Activated T-cell treated with anti-CD3 and anti-CD28 coated beads, Interleukin-2, amount 50 U/mL, for 4 hours (primary cell): ENCODE results near the gene RAD51B. TPM values are rescaled to one million over a fixed set of nuclear protein-coding genes. Genes with fewer than 3 reads are reported as not detected.

Experiments used
- ATAC-seq, 2 donors: fragments of 200-7000 bp; cut with Tn5 transposase; one replicate each; pipeline ENCODE4 v1.10.0; 2021
- DNase-seq: peaks from one replicate; pipeline ENCODE4 v3.0.0-alpha.2; 2020
- H3K27me3 Mint-ChIP-seq: one replicate; pipeline ENCODE4 v1.8.0; 2021; ENCODE audit warnings: low read depth, mixed read lengths
- H3K36me3 Mint-ChIP-seq: one replicate; pipeline ENCODE4 v1.8.0; 2022; ENCODE audit warnings: mixed read lengths; ENCODE audit not compliant: insufficient read depth
- H3K4me1 Mint-ChIP-seq: one replicate; pipeline ENCODE4 v1.8.0; 2021; ENCODE audit warnings: low read depth, mixed read lengths
- H3K4me3 Mint-ChIP-seq: one replicate; pipeline ENCODE4 v1.8.0; 2021; ENCODE audit warnings: mild to moderate bottlenecking, moderate library complexity, mixed read lengths
- H3K9me3 Mint-ChIP-seq: one replicate; pipeline ENCODE4 v1.8.0; 2021; ENCODE audit warnings: mixed read lengths
- total RNA-seq, 3 donors: library from RNA; stranded (reverse); gene quantifications; one replicate each; pipeline ENCODE4 v1.2.1, GENCODE V29; 2021

The RAD51B gene
- total RNA-seq, 3 donors from 2014 or later = 10.6 to 16.1 (median 14.2) TPM

DNA sequence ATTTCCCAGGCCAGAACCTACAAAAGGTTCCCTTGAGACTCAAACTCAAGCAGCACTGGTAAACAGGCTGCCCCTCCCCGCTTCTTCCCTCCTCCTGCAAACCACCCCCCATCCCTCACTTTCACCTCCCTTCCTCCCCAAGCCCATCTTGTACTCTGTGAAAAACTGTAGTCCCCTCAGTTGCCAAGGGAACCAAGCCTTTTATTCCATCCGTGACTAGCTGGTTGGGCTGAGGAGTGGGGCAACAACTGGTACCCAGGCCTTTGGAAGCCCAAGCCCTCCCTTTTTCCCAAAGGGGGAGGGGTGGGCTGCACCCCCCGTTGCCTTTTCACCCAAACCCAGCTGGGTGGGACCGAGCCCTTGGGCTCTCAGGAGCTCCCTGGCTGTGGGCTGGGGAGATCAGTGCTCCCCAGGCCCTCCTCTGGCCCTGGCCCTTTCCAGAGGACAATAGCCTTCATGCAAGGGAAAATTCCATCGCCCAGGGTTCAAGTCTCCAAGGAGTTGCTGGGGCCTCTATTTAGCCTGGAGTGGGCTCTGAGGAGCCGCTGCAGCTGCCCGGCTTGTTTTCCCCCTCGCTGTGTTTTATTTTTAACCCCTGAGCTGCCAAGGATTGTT, 911.3 kb downstream of the RAD51B start:
- no peak for ATAC-seq
- H3K27me3 Mint-ChIP-seq = no peaks in the 10 kb centered on the region
- no peak for DNase-seq
- no peaks in the 10 kb centered on the region for H3K36me3 Mint-ChIP-seq
- no peaks in the 10 kb centered on the region for H3K9me3 Mint-ChIP-seq
- no peak overlapping the region for H3K4me3 Mint-ChIP-seq
- peaks cover 39% of the 10 kb centered on the region for H3K4me1 Mint-ChIP-seq

GRCh38 chr14:68733086-68733914, 913.7 kb downstream of the RAD51B start:
- Mint-ChIP-seq H3K9me3 (no peaks in the 10 kb centered on the region), H3K4me3 (no peak overlapping the region), H3K36me3 (no peaks in the 10 kb centered on the region), H3K4me1 (peaks cover 39% of the 10 kb centered on the region), H3K27me3 (no peaks in the 10 kb centered on the region)
- ATAC-seq = peak; percentile 44 to 50
- DNase-seq = no peak

DNA sequence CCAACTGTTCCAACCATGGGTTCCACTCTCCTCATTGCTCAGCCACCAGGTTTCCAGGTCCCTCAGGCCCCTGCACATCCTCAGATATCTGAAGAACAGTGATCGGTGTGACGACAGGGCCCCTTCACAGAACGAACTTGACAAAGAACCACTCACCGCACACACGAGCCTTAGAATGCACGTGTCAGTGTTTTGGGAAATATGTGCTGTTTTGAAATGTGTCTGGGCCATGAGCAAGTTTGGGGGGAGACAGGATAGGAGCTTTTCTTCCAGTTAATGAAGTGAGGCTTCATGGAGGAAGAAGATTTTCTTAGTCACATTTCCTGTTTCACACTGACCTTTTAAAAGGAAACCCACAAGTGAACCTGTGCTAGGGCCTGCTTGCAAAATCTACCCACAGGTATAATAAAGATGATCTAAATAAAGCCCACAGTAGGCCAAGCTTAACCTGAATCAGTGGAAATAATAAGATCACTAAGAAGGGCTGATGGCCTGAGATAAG, 914.7 kb downstream of the RAD51B start:
- Mint-ChIP-seq H3K36me3 (no peaks in the 10 kb centered on the region), H3K9me3 (no peaks in the 10 kb centered on the region), H3K4me1 (peaks cover 42% of the 10 kb centered on the region), H3K27me3 (no peaks in the 10 kb centered on the region), H3K4me3 (no peak overlapping the region)
- ATAC-seq (peak; percentile 69 to 78), DNase-seq (peak; percentile 64)

GRCh38 chr14:68735856-68736255, 916.3 kb downstream of the RAD51B start:
- H3K4me1 Mint-ChIP-seq = peaks cover 41% of the 10 kb centered on the region
- H3K27me3 Mint-ChIP-seq = no peaks in the 10 kb centered on the region
- H3K4me3 Mint-ChIP-seq = no peak overlapping the region
- DNase-seq (no peak), ATAC-seq (no peak)
- H3K36me3 Mint-ChIP-seq = no peaks in the 10 kb centered on the region
- no peaks in the 10 kb centered on the region for H3K9me3 Mint-ChIP-seq

DNA sequence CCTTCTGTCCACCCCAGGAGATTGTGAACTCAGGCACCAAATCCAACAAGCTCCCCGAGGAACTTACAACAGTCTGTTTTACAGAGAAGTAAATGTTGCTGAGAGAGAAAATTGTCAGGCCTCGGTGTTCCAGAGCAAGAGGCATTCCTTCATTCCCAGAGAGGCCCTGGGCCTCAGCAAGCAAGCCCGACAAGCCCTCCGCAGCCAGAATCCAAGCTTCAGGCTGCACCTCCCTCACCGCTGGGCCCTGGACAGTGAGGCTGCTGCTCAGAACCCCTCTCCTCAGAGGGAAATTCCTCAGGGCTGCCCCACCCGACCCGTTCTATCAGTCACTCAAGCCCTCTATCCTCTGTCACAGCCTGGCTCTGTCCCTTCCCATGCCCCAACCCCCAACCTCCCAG, 916.9 kb downstream of the RAD51B start:
- no peak for DNase-seq
- no peak for ATAC-seq
- Mint-ChIP-seq H3K27me3 (no peaks in the 10 kb centered on the region), H3K9me3 (peaks cover 4% of the 10 kb centered on the region), H3K36me3 (no peaks in the 10 kb centered on the region), H3K4me1 (peaks cover 43% of the 10 kb centered on the region), H3K4me3 (no peak overlapping the region)

DNA sequence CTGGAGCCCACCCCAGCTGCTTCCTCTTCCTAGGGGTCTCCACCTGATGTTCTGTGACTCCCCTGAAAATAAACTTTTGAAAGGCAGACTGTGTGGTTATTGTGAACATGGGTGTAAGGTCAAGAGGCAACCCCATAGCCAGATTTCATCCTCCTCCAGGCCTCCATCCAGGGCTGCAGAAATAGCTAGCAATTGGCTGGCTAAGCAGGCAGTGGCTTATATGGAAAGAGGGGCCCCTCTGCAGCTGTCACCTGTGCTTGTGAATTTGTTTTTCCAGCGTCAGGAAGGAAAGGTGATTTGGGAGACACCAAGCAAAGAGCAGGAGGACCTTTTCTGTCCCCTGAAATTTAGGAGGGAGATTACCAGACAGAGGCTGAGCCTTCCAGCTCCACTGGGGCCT, 917.5 kb downstream of the RAD51B start:
- DNase-seq (no peak), ATAC-seq (no peak)
- peaks cover 4% of the 10 kb centered on the region for H3K9me3 Mint-ChIP-seq
- H3K4me3 Mint-ChIP-seq = no peak overlapping the region
- H3K36me3 Mint-ChIP-seq = no peaks in the 10 kb centered on the region
- H3K27me3 Mint-ChIP-seq = no peaks in the 10 kb centered on the region
- H3K4me1 Mint-ChIP-seq = peaks cover 41% of the 10 kb centered on the region

GRCh38 chr14:68738559-68738958, 919.0 kb downstream of the RAD51B start:
- Mint-ChIP-seq H3K27me3 (no peaks in the 10 kb centered on the region), H3K36me3 (no peaks in the 10 kb centered on the region)

DNA sequence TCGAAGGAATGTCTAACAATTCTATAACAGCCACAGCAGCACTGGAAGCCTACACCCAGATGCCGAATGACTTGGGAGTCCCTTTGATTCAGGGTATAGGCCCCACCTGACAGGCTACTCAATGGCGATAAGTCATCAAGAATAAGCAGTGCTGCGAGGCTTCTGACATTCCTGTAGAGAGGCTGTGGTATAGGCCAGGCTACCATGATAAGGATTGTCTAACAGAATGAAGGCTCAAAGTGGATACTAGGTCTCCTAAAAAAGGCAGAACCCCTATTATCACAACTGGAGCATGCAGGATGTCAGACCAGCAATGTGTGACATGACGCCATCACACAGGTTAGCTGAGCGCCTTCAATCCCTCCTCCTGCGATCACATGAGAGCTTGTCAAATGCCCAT, 920.1 kb downstream of the RAD51B start:
- no peaks in the 10 kb centered on the region for H3K27me3 Mint-ChIP-seq
- H3K4me1 Mint-ChIP-seq = peaks cover 19% of the 10 kb centered on the region
- DNase-seq (no peak), ATAC-seq (no peak)
- no peaks in the 10 kb centered on the region for H3K36me3 Mint-ChIP-seq
- H3K4me3 Mint-ChIP-seq = no peak overlapping the region
- peaks cover 4% of the 10 kb centered on the region for H3K9me3 Mint-ChIP-seq

More at GRCh38 chr14:68738559-68738958, 919.0 kb downstream of the RAD51B start:
- Mint-ChIP-seq H3K4me1 (peaks cover 30% of the 10 kb centered on the region), H3K9me3 (peaks cover 4% of the 10 kb centered on the region), H3K4me3 (no peak overlapping the region)
- no peak for ATAC-seq
- DNase-seq = no peak

DNA sequence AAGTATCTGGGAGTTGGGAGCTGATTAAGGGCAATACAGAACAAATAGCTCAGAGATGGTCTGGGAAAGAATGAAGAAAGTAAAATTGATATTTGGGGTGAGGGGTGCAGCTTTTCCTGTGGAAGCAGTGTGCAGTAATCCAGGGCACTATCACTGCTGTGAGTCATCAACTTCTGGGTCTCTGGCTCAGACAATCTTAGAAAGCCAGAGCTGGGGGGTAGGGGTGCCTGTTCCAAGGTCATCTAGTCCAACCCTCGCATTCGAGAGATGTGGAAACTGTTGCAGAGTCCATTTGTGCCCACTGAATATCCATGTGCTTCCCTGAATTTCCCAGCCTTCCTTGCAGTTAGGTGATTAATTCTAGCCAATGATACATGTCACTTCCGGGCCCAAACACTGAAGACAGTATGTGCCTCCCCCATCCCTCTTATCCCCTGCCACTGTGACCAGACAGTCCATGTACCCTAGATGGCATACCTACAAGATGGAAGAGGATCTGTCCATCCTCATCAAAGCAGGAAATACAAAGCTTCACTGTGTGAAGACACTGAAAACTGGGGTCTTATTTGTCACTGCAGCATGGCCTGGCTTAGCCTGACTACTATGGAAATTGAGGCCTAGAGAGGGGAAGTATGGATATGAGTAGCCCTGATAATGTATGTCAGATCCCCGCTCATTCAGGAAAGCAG, 921.4 kb downstream of the RAD51B start:
- ATAC-seq = no peak
- H3K27me3 Mint-ChIP-seq = no peaks in the 10 kb centered on the region
- DNase-seq = no peak

DNA sequence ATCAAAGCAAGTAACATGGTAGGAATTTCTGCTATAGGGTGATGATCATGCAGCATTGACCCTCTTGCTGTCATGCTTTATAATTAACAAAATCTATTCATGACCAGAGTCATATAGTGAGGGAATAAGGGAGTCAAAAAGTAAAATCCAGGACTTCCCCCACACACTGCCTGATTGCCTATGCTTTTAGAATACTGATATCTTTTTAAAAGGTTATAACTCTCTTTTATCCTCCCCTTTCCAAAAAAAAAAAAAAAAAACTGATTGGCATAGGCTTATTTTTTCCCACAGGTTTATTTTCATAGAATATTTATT, 921.9 kb downstream of the RAD51B start:
- no peaks in the 10 kb centered on the region for H3K27me3 Mint-ChIP-seq
- no peak overlapping the region for H3K4me3 Mint-ChIP-seq
- ATAC-seq = no peak
- DNase-seq = no peak
- H3K36me3 Mint-ChIP-seq = no peaks in the 10 kb centered on the region
- peaks cover 4% of the 10 kb centered on the region for H3K9me3 Mint-ChIP-seq
- H3K4me1 Mint-ChIP-seq = peaks cover 9% of the 10 kb centered on the region

More for the DNA sequence above, 921.4 kb downstream of the RAD51B start:
- H3K9me3 Mint-ChIP-seq = peaks cover 4% of the 10 kb centered on the region
- peaks cover 13% of the 10 kb centered on the region for H3K4me1 Mint-ChIP-seq
- H3K4me3 Mint-ChIP-seq = no peak overlapping the region
- H3K36me3 Mint-ChIP-seq = no peaks in the 10 kb centered on the region

DNA sequence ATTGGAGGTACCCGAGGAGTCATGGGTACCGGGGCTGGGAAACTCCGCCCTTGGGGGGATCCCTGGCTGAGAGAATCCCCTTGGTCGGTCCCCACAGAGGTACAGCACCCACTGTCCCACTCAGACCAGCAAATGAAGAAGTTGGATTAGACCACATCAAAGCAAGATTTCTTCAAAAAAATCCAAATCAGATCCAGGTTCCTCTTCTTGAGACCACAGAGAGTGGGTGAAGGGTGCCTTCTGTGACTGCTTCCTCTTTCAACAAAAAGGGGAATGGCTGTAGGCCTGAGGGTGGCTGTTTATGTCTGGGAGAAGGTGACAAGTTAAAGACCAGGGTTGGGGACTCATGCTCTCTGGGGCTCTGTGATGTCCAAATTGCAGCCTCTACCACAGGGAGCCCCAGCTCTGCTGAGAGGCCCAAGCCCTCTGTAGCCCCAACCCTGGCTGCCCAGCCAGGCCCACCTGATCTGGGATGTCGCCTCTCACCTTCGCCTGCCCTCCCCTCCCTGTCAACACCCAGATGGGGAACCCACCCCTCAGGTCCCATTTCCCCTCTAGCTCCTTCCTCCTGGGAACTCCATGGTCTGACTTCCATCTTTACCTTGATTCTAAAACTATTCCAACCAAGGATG, 922.4 kb downstream of the RAD51B start:
- H3K27me3 Mint-ChIP-seq = no peaks in the 10 kb centered on the region
- no peaks in the 10 kb centered on the region for H3K36me3 Mint-ChIP-seq
- H3K9me3 Mint-ChIP-seq = peaks cover 4% of the 10 kb centered on the region
- H3K4me3 Mint-ChIP-seq = no peak overlapping the region
- peaks cover 9% of the 10 kb centered on the region for H3K4me1 Mint-ChIP-seq
- no peak for ATAC-seq
- DNase-seq = no peak

DNA sequence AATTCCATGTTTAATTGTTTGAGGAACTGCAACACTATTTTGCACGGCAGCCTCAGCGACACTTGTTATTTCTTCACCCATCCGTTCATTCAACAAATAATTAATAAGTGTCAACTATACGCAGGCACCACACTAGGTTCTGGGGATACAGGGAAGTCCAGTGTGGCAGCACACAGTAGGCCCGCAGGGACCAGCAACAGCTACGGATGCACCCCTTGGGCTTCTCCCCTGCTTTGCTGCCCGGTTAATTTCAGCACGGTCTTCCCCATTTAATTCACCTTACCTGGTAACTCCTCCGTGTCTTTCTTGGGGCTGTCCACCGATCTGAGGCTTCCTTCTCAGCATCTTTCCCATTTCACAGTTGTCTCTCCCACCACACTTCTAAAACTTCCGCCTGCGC, 925.0 kb downstream of the RAD51B start:
- ATAC-seq (no peak), DNase-seq (no peak)
- Mint-ChIP-seq H3K36me3 (no peaks in the 10 kb centered on the region), H3K4me3 (no peak overlapping the region), H3K4me1 (peaks cover 3% of the 10 kb centered on the region), H3K27me3 (no peaks in the 10 kb centered on the region), H3K9me3 (peaks cover 4% of the 10 kb centered on the region)

DNA sequence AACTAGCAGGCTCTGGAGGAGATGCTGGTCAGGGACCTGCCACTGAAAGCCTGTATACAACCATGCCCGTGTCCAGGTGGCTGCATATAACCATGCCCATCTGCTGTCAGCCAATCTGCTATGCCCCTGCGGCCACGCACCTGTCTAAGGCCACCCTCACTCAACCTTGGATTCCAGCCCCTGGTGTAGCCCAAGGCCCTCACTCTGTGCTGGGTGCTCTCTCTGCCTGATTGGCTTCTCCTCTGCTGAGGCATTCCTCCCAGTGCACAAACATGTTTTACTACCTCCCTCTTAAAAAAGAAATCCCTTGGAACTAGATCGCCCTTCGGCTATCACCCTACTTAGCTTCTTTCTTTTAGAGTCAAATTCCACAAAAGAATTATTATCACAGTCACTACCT, 927.8 kb downstream of the RAD51B start:
- Mint-ChIP-seq H3K9me3 (no peaks in the 10 kb centered on the region), H3K4me3 (no peak overlapping the region), H3K27me3 (no peaks in the 10 kb centered on the region), H3K36me3 (no peaks in the 10 kb centered on the region), H3K4me1 (peaks cover 2% of the 10 kb centered on the region)
- ATAC-seq = no peak
- DNase-seq = no peak

DNA sequence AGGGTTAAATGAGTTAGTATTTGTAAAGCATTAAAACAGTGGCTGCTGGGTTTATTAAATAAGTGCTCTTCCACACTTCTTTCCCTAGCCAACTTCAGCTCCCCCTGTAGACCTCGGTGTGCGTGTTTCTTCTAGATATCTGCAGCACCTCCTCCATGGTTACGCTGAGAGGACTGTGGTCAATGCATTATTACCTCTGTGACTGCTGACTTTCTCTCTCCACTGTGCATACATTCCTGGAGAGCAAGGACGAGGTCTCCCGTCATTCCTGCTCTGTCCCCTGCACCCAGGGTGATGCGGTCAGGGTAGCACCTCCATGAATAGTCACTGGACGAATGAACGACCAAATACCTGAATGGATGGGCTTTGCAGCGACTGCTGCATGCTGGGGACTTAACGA, 928.7 kb downstream of the RAD51B start:
- DNase-seq (no peak), ATAC-seq (no peak)
- Mint-ChIP-seq H3K9me3 (no peaks in the 10 kb centered on the region), H3K27me3 (no peaks in the 10 kb centered on the region), H3K4me3 (no peak overlapping the region), H3K4me1 (peaks cover 2% of the 10 kb centered on the region), H3K36me3 (no peaks in the 10 kb centered on the region)
